ENCODE measurements around the gene PRKCB. TPM values are rescaled to one million over a fixed set of nuclear protein-coding genes. Genes with fewer than 3 reads are reported as not detected.
A peak's percentile ranks its signal among the peaks of the same experiment; 100 is the strongest.

The PRKCB gene
- polyA plus RNA-seq, 3 donors: 57.4 to 87.4 (median 75.5) TPM

- Histone ChIP-seq H3K27me3 (ENCODE audit: control insufficient read depth in 2 of 2, insufficient read depth in 2 of 2, low read length in 2 of 2) (no peaks in the 10 kb centered on the region), H3K27ac (ENCODE audit: low read depth in 1 of 2, low read length in 2 of 2) (peak overlapping the region; percentile 23 to 58), H4K20me1 (ENCODE audit: insufficient read depth, low read length) (peaks cover 98% of the 10 kb centered on the region), H3K4me2 (replicated peaks; ENCODE audit: extremely low read depth, low read length, poor library complexity, severe bottlenecking) (peak overlapping the region; percentile 15), H3K4me1 (ENCODE audit: control insufficient read depth in 1 of 2, insufficient read depth in 2 of 2, low read length in 2 of 2) (peaks cover 15 to 22% of the 10 kb centered on the region in 2 donors), H3K36me3 (replicated peaks in 1 of 2; ENCODE audit: control insufficient read depth in 1 of 2, insufficient read depth in 2 of 2, low read length in 2 of 2) (peaks cover 50 to 84% of the 10 kb centered on the region in 2 donors), H2AFZ (ENCODE audit: insufficient read depth, low read depth, low read length, poor library complexity, severe bottlenecking) (no peak overlapping the region), H3K4me3 (replicated peaks in 1 of 3; ENCODE audit: low read depth in 2 of 3, low read length in 3 of 3) (no peak overlapping the region), H3K79me2 (ENCODE audit: insufficient read depth, low read length) (peaks cover 3% of the 10 kb centered on the region), H3K9me3 (replicated peaks in 1 of 2; ENCODE audit: control insufficient read depth in 1 of 2, insufficient read depth in 1 of 2, low read length in 2 of 2) (no peaks in the 10 kb centered on the region), H3K9ac (ENCODE audit: insufficient read depth, low read length, poor library complexity, severe bottlenecking) (peak overlapping the region; percentile 32)
- H3K36me3 Mint-ChIP-seq: peaks cover 70 to 88% of the 10 kb centered on the region in 2 donors
- H3K27me3 Mint-ChIP-seq (ENCODE audit: low read depth in 3 of 3): peaks cover 0 to 2% (median 0%) of the 10 kb centered on the region in 3 donors
- no peak overlapping the region for H3K4me3 Mint-ChIP-seq
- H3K27ac Mint-ChIP-seq: peak overlapping the region; percentile 11 to 82 (median 71)
- peaks cover 0 to 3% (median 0%) of the 10 kb centered on the region in 7 donors for H3K9me3 Mint-ChIP-seq
- intact Hi-C loops (cut with micrococcal nuclease): loop anchor here (5.0 to 10.0 kb wide), 2 partner anchors 298 to 300 kb away; no protein-coding TSS in a partner anchor
- WGBS (ENCODE audit: insufficient coverage): 0% methylated on average over 5 of the region's 17 CpGs
- TF ChIP-seq CTCF (IDR thresholded peaks at IDR 0.05): no peak
- H3K4me1 Mint-ChIP-seq: peaks cover 30% of the 10 kb centered on the region
- peak; percentile 30 to 37 (median 31) for DNase-seq
Observed at GRCh38 chr16:24035127-24035842, 199.5 kb downstream of the PRKCB start.

GRCh38 chr16:24036038-24036543 lies 200.3 kb downstream of the PRKCB start:
- intact Hi-C loops (cut with micrococcal nuclease): loop anchor here (1.0 to 10.0 kb wide), 4 partner anchors 233 to 301 kb away; no protein-coding TSS in a partner anchor
- H3K27me3 ChIP-seq (ENCODE audit: control insufficient read depth in 2 of 2, insufficient read depth in 2 of 2, low read length in 2 of 2): no peaks in the 10 kb centered on the region
- H3K36me3 ChIP-seq (replicated peaks in 1 of 2; ENCODE audit: control insufficient read depth in 1 of 2, insufficient read depth in 2 of 2, low read length in 2 of 2): peaks cover 56 to 88% of the 10 kb centered on the region in 2 donors
- Mint-ChIP-seq H3K27ac (peak overlapping the region in 4 of 7 donors; percentile 4 to 82 (median 47)), H3K4me1 (peaks cover 30% of the 10 kb centered on the region), H3K36me3 (peaks cover 72 to 89% of the 10 kb centered on the region in 2 donors), H3K4me3 (no peak overlapping the region), H3K27me3 (ENCODE audit: low read depth in 3 of 3) (peaks cover 0 to 2% (median 0%) of the 10 kb centered on the region in 3 donors), H3K9me3 (peaks cover 0 to 3% (median 0%) of the 10 kb centered on the region in 7 donors)
- H2AFZ ChIP-seq (ENCODE audit: insufficient read depth, low read depth, low read length, poor library complexity, severe bottlenecking): no peak overlapping the region
- no peak overlapping the region for H3K4me3 ChIP-seq (replicated peaks in 1 of 3; ENCODE audit: low read depth in 2 of 3, low read length in 3 of 3)
- H3K79me2 ChIP-seq (ENCODE audit: insufficient read depth, low read length): peaks cover 3% of the 10 kb centered on the region
- DNase-seq: no peak
- H4K20me1 ChIP-seq (ENCODE audit: insufficient read depth, low read length): peaks cover 98% of the 10 kb centered on the region
- no peaks in the 10 kb centered on the region for H3K9me3 ChIP-seq (replicated peaks in 1 of 2; ENCODE audit: control insufficient read depth in 1 of 2, insufficient read depth in 1 of 2, low read length in 2 of 2)
- 100% methylated on average over 1 of the region's 1 CpG for WGBS (ENCODE audit: insufficient coverage)
- H3K4me2 ChIP-seq (replicated peaks; ENCODE audit: extremely low read depth, low read length, poor library complexity, severe bottlenecking): no peak overlapping the region
- TF ChIP-seq CTCF (IDR thresholded peaks at IDR 0.05): no peak
- H3K9ac ChIP-seq (ENCODE audit: insufficient read depth, low read length, poor library complexity, severe bottlenecking): no peak overlapping the region
- H3K27ac ChIP-seq (ENCODE audit: low read depth in 1 of 2, low read length in 2 of 2): no peak overlapping the region
- peaks cover 15 to 22% of the 10 kb centered on the region in 2 donors for H3K4me1 ChIP-seq (ENCODE audit: control insufficient read depth in 1 of 2, insufficient read depth in 2 of 2, low read length in 2 of 2)

Measured in CD14-positive monocyte (primary cell).